ENCODE data around the gene OSBPL3.
"Not testable (repeated sequence)": the region's sequence is repeated elsewhere in the genome, so short reads cannot be mapped to it uniquely, and the experiment has no call there.

OSBPL3 gene

GRCh38 chr7:24979863-24980533, at the start of gene OSBPL3:
OSBPL3 (minus strand) TSS chr7:24980178; CDS start chr7:24892472, 87,706 bp downstream.
- peak within 1 kb of the TSS; percentile 62 for H3K4me3 ChIP-seq (replicated peaks; ENCODE audit: low read depth, low read length)
- no peak for TF ChIP-seq CTCF (IDR thresholded peaks at IDR 0.05; ENCODE audit: low read length, missing control alignments)
- peak; percentile 96 for DNase-seq (ENCODE audit: low read depth)

GRCh38 chr7:25029075-25029474, 49.1 kb upstream of the OSBPL3 start:
- no peak overlapping the region for H3K4me3 ChIP-seq (replicated peaks; ENCODE audit: low read depth, low read length)
- TF ChIP-seq CTCF (IDR thresholded peaks at IDR 0.05; ENCODE audit: low read length, missing control alignments), result no peak
- no peak for DNase-seq (ENCODE audit: low read depth)

GRCh38 chr7:25028370-25029021, 48.5 kb upstream of the OSBPL3 start:
- no peak overlapping the region for H3K4me3 ChIP-seq (replicated peaks; ENCODE audit: low read depth, low read length)
- no peak for TF ChIP-seq CTCF (IDR thresholded peaks at IDR 0.05; ENCODE audit: low read length, missing control alignments)
- peak; percentile 89 for DNase-seq (ENCODE audit: low read depth)

GRCh38 chr7:25026156-25026555, 46.2 kb upstream of the OSBPL3 start:
- no peak overlapping the region for H3K4me3 ChIP-seq (replicated peaks; ENCODE audit: low read depth, low read length)
- DNase-seq (ENCODE audit: low read depth), result no peak
- no peak for TF ChIP-seq CTCF (IDR thresholded peaks at IDR 0.05; ENCODE audit: low read length, missing control alignments)

- peak; percentile 86 for DNase-seq (ENCODE audit: low read depth)
- no peak for TF ChIP-seq CTCF (IDR thresholded peaks at IDR 0.05; ENCODE audit: low read length, missing control alignments)
- no peak overlapping the region for H3K4me3 ChIP-seq (replicated peaks; ENCODE audit: low read depth, low read length)
Measured at GRCh38 chr7:25025218-25025671, 45.3 kb upstream of the OSBPL3 start.

- H3K4me3 ChIP-seq (replicated peaks; ENCODE audit: low read depth, low read length), result no peak overlapping the region
- TF ChIP-seq CTCF (IDR thresholded peaks at IDR 0.05; ENCODE audit: low read length, missing control alignments), result no peak
- DNase-seq (ENCODE audit: low read depth), result no peak
Measured at GRCh38 chr7:25024066-25024465, 44.1 kb upstream of the OSBPL3 start.

GRCh38 chr7:25017671-25018070, 37.7 kb upstream of the OSBPL3 start:
- not testable (repeated sequence) for DNase-seq (ENCODE audit: low read depth); H3K4me3 ChIP-seq (replicated peaks; ENCODE audit: low read depth, low read length)

All from fibroblast of pulmonary artery (primary cell).